ENCODE measurements around the gene PRKCG.

PRKCG gene

GRCh38 chr19:53953383-53953782 lies 71.4 kb downstream of the PRKCG start:
- no peaks in the 10 kb centered on the region for H3K4me1 ChIP-seq (ENCODE audit: insufficient read depth, poor library complexity, severe bottlenecking)
- ATAC-seq (ENCODE audit: low read depth) (no peak), DNase-seq (ENCODE audit: low spot score) (no peak)
- no peak overlapping the region for H3K4me3 ChIP-seq (ENCODE audit: severe bottlenecking)
- H3K27ac ChIP-seq (ENCODE audit: poor library complexity, severe bottlenecking) = no peak overlapping the region
- no peaks in the 10 kb centered on the region for H3K9me3 ChIP-seq (ENCODE audit: severe bottlenecking)
- TF ChIP-seq CTCF (IDR thresholded peaks at IDR 0.05; ENCODE audit: poor library complexity, severe bottlenecking) = no peak
- H3K36me3 ChIP-seq (ENCODE audit: low read depth) = no peaks in the 10 kb centered on the region
- H3K27me3 ChIP-seq (ENCODE audit: insufficient read depth, poor library complexity, severe bottlenecking) = no peaks in the 10 kb centered on the region
